ENCODE results near the gene SIX5. TPM values are rescaled to one million over a fixed set of nuclear protein-coding genes. Genes with fewer than 3 reads are reported as not detected.
"Not testable (repeated sequence)": the region's sequence is repeated elsewhere in the genome, so short reads cannot be mapped to it uniquely, and the experiment has no call there.

The SIX5 gene
- total and polyA plus RNA-seq, 2 experiments from 2014 or later, result 15.6 to 17.0 TPM

DNA sequence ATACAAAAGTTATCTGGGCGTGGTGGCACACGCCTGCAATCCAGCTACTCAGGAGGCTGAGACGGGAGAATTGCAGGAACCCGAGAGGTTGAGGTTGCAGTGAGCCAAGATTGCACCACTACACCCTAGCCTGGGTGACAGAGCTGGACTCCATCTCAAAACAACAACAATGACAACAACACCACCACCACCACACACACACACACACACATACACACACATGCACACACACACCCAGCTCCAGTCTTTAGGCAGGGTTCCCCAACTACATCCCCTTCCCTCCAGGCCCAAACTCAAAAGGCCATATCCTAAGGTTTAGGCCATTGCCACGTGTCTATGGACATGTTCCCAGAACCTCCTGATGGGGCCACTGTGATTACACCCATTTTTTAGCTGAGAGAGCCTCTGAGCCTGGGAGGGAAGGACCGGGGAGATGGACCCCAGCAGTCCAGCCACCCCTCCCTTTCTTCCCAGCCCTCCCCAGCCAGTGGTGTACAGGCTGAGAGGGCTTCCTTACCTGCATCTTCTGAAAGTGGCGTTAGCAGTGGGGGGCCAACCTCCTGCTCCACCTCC lies 32.6 kb upstream of the SIX5 start:
- Histone ChIP-seq H3K27me3 (no peaks in the 10 kb centered on the region), H3K27ac (no peak overlapping the region), H2AFZ (no peak overlapping the region), H3K4me3 (no peak overlapping the region), H3K79me2 (no peaks in the 10 kb centered on the region), H3K4me1 (ENCODE audit: insufficient read depth) (no peaks in the 10 kb centered on the region), H4K20me1 (ENCODE audit: insufficient read depth, poor library complexity, severe bottlenecking) (no peaks in the 10 kb centered on the region), H3K4me2 (no peak overlapping the region), H3K36me3 (replicated peaks; ENCODE audit: insufficient read depth, low read depth) (no peaks in the 10 kb centered on the region), H3K9me3 (ENCODE audit: low read depth) (no peaks in the 10 kb centered on the region), H3K9me2 (replicated peaks; ENCODE audit: insufficient read depth) (no peaks in the 10 kb centered on the region)
- TF ChIP-seq, protein P1, sequence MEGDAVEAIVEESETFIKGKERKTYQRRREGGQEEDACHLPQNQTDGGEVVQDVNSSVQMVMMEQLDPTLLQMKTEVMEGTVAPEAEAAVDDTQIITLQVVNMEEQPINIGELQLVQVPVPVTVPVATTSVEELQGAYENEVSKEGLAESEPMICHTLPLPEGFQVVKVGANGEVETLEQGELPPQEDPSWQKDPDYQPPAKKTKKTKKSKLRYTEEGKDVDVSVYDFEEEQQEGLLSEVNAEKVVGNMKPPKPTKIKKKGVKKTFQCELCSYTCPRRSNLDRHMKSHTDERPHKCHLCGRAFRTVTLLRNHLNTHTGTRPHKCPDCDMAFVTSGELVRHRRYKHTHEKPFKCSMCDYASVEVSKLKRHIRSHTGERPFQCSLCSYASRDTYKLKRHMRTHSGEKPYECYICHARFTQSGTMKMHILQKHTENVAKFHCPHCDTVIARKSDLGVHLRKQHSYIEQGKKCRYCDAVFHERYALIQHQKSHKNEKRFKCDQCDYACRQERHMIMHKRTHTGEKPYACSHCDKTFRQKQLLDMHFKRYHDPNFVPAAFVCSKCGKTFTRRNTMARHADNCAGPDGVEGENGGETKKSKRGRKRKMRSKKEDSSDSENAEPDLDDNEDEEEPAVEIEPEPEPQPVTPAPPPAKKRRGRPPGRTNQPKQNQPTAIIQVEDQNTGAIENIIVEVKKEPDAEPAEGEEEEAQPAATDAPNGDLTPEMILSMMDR (IDR thresholded peaks at IDR 0.05; ENCODE audit: poor library complexity), result no peak
- TF ChIP-seq EZH2phosphoT487 (IDR thresholded peaks at IDR 0.05; ENCODE audit: low read depth, severe bottlenecking, unreplicated experiment) (no peak), EZH2 (IDR thresholded peaks at IDR 0.05; ENCODE audit: borderline replicate concordance) (no peak)
- 92% methylated on average over 7 of the region's 7 CpGs for WGBS (ENCODE audit: low lambda C conversion rate, missing lambda C conversion rate)
- DNase-seq (ENCODE audit: low spot score), result no peak

DNA sequence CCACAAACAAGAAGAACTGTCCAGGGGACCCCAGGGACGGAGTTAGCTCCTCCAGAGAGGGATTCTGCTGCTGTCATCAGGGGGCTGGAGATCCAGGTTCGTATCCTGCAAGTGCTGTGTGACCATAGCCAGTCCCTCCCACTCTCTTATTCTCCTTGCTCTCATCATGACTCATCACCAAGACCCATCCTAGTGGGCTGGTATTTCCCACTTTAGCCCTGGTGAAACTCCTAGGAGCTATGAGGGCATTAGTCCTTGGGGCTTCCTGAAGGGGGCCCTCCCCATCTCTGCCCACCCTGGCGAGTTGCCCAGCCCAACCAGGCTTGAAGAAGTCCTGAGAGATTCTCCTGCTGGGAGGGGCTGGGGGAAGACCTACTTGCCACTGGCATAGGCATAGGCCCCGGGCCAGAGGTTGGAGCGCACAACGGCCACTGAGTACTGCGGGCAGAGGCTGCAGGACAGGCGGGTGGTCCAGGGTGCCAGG lies 31.1 kb upstream of the SIX5 start:
- no peaks in the 10 kb centered on the region for H3K27me3 ChIP-seq
- H3K4me3 ChIP-seq, result no peak overlapping the region
- H4K20me1 ChIP-seq (ENCODE audit: insufficient read depth, poor library complexity, severe bottlenecking), result no peaks in the 10 kb centered on the region
- H3K9me3 ChIP-seq (ENCODE audit: low read depth), result no peaks in the 10 kb centered on the region
- no peak overlapping the region for H2AFZ ChIP-seq
- TF ChIP-seq, protein P1 (IDR thresholded peaks at IDR 0.05; ENCODE audit: poor library complexity), result no peak
- TF ChIP-seq EZH2 (IDR thresholded peaks at IDR 0.05; ENCODE audit: borderline replicate concordance), result no peak
- TF ChIP-seq EZH2phosphoT487 (IDR thresholded peaks at IDR 0.05; ENCODE audit: low read depth, severe bottlenecking, unreplicated experiment), result no peak
- no peak overlapping the region for H3K4me2 ChIP-seq
- WGBS (ENCODE audit: low lambda C conversion rate, missing lambda C conversion rate), result 84% methylated on average over 7 of the region's 8 CpGs
- H3K4me1 ChIP-seq (ENCODE audit: insufficient read depth), result no peaks in the 10 kb centered on the region
- H3K9me2 ChIP-seq (replicated peaks; ENCODE audit: insufficient read depth), result no peaks in the 10 kb centered on the region
- no peaks in the 10 kb centered on the region for H3K79me2 ChIP-seq
- no peak for DNase-seq (ENCODE audit: low spot score)
- no peak overlapping the region for H3K27ac ChIP-seq
- no peaks in the 10 kb centered on the region for H3K36me3 ChIP-seq (replicated peaks; ENCODE audit: insufficient read depth, low read depth)

DNA sequence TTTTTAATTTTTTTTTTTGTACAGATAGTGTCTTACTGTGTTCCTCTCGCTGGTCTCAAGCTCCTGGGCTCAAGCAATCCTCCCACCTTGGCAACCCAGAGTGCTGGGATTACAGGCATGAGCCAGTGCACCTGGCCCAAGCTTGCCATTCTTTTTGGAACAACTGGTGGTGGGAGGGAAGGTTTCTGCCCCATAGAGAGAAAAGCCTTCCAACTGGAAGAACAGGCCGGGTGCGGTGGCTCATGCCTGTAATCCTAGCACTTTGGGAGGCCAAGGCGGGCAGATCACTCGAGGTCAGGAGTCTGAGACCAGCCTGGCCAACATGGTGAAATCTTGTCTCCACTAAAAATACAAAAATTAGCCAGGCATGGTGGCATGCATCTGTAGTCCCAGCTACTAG lies 30.5 kb upstream of the SIX5 start:
- not testable (repeated sequence) for H3K4me2 ChIP-seq; H3K9me3 ChIP-seq (ENCODE audit: low read depth); H3K27ac ChIP-seq; H3K4me3 ChIP-seq; H3K79me2 ChIP-seq; H3K9me2 ChIP-seq (replicated peaks; ENCODE audit: insufficient read depth); H3K36me3 ChIP-seq (replicated peaks; ENCODE audit: insufficient read depth, low read depth); H3K4me1 ChIP-seq (ENCODE audit: insufficient read depth); DNase-seq (ENCODE audit: low spot score); H4K20me1 ChIP-seq (ENCODE audit: insufficient read depth, poor library complexity, severe bottlenecking); H3K27me3 ChIP-seq; H2AFZ ChIP-seq
- WGBS (ENCODE audit: low lambda C conversion rate, missing lambda C conversion rate), result 83% methylated on average over 5 of the region's 5 CpGs

DNA sequence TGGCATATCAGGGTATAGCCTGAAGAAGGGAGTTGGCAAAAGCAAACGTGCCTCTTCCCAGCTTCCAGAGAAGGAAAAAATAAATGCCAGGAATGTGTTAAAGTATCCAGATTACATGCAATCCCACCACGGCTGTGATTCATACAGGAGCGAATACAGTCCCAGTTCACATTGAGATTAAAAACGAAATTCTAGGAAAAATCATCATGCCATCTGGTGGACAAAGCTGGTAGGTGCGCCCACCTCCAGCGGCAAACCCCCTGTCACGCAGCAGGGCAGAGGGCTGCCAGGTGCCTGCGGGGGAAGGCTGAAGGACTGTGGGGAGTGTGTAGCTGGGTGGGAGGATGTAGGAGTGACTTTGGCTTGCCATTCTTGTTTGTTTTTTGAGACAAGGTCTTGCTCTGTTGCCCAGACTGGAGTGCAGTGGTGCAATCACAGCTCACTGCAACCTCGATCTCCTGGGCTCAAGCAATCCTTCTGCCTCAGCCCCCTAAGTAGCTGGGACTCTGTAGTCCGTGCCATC lies 30.0 kb upstream of the SIX5 start:
- Histone ChIP-seq H2AFZ (no peak overlapping the region), H3K9me2 (replicated peaks; ENCODE audit: insufficient read depth) (no peaks in the 10 kb centered on the region), H3K4me3 (no peak overlapping the region), H3K79me2 (no peaks in the 10 kb centered on the region), H3K9me3 (ENCODE audit: low read depth) (no peaks in the 10 kb centered on the region), H3K36me3 (replicated peaks; ENCODE audit: insufficient read depth, low read depth) (no peaks in the 10 kb centered on the region), H3K4me2 (peak overlapping the region; percentile 30), H3K4me1 (ENCODE audit: insufficient read depth) (no peaks in the 10 kb centered on the region), H3K27me3 (no peaks in the 10 kb centered on the region), H4K20me1 (ENCODE audit: insufficient read depth, poor library complexity, severe bottlenecking) (no peaks in the 10 kb centered on the region), H3K27ac (no peak overlapping the region)
- TF ChIP-seq EZH2phosphoT487 (IDR thresholded peaks at IDR 0.05; ENCODE audit: low read depth, severe bottlenecking, unreplicated experiment), result no peak
- TF ChIP-seq, protein P1 (IDR thresholded peaks at IDR 0.05; ENCODE audit: poor library complexity), result peak; percentile 89
- DNase-seq (ENCODE audit: low spot score), result peak; percentile 78
- WGBS (ENCODE audit: low lambda C conversion rate, missing lambda C conversion rate), result 20% methylated on average over 10 of the region's 10 CpGs

Data from hepatocyte (in vitro differentiated cells).